Neural progenitor cell (in vitro differentiated cells): ENCODE measurements around the gene TMC4.

Experiments used
- CTCF ChIP-seq: fragments of 200-600 bp; sonication (generic); IDR thresholded peaks from 2 replicates; pipeline ENCODE4 v1.5.1; 2017; ENCODE audit warnings: antibody characterized with exemption, mild to moderate bottlenecking
- EZH2 ChIP-seq: fragments of 200-600 bp; sonication (generic); IDR thresholded peaks from 2 replicates; pipeline ENCODE4 v1.6.1; 2017; ENCODE audit warnings: antibody characterized with exemption, mild to moderate bottlenecking, moderate library complexity

GRCh38 chr19:54124393-54124792, 48.6 kb downstream of the TMC4 start:
- no peak for TF ChIP-seq CTCF
- TF ChIP-seq EZH2 = no peak
